HG02798 (cell line): ENCODE results near the gene DAZAP2.

Experiments
- ATAC-seq: cut with Tn5 transposase; IDR thresholded peaks from one replicate; pipeline ENCODE4 v1.9.1; 2021; ENCODE audit warnings: mild to moderate bottlenecking; ENCODE audit not compliant: unreplicated experiment, poor library complexity

The DAZAP2 gene, protein sequence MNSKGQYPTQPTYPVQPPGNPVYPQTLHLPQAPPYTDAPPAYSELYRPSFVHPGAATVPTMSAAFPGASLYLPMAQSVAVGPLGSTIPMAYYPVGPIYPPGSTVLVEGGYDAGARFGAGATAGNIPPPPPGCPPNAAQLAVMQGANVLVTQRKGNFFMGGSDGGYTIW

DNA sequence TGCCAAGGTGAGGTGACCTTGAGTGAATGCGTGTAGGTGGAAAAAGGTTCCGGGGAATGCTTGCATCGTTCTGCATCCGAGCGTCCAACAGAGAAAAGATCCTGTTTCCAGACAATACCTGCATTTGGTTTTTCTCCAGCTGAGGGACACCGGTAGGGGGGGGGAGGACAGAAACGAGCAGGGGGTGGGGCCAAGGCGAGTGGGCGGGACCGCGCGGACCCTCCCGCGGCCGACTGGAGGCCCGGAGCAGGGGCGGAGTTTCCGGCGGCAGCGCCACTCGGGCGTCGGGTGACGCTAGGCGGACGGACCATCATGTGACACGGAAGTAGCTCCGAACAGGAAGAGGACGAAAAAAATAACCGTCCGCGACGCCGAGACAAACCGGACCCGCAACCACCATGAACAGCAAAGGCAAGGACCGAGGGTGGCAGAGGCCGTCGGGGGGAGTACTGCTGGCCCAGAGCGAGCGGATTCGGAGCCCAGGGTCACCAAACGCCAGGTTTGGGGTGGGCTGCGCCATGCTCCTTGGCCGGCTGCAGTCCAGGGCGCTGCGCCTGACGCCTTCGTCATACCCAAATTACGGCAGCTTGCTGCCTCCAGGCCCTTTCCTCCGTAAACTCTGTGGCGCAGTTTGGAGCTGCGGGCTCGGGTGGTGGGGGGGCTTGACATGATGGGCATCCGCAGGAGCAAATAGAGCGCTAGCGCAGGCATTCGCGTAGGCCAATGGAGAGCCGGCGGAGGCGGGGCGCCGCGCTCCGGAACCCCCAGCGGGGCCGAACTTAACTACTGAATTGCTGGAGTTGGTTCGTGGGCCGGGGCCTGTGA, at the start of gene DAZAP2:
Gene DAZAP2 (plus strand): TSS at position 317 of the 825 bp plus-strand sequence. CDS start 82 bp downstream, at position 399.
- ATAC-seq: peak; percentile 94

DNA sequence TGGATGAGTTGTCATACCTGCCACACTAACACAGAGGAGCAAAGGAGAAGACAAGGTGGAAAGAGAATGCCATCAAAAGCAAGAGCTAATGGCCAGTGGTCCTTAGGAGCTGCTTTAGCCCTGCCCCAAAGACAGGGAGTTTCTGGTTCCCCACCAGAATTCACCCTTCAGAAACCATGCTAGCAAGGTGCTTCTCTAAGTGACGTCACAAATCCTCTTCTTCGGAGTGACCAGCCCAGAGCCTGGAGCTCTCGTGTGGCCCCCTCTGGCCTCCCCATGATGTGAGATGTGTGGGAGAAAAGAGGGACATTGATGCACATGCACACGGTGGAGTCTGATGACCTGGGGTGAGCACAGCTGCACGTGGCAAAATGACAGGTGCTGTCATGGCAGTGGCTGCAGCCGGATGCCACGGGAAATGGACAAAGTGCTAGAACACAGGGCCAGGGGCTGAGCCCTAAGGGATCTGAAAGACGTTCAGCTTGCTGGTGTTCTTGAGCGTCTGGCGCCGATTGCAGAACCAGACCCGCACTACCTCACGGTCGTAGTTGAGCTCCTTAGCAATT, 48.8 kb upstream of the DAZAP2 start:
- no peak for ATAC-seq

DNA sequence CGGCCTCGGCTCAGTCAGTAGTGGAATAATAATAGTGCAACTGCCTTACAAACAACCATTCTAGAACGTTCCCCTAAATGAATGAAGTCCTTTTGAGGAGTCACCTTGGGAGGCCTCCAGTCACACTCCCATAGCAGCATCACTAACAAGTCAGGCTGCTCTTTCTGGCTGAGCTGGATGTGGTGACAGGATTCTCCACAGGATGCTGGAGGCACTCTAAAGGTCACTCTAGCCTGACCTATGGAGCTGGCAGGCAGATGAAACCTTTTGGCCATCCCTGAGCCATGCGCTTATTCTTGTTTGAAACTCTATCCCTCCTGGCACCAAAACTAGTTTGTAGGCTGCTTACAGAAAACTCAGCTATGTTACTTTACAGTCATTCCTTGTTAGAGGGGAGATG, 47.8 kb upstream of the DAZAP2 start:
- ATAC-seq: no peak

DNA sequence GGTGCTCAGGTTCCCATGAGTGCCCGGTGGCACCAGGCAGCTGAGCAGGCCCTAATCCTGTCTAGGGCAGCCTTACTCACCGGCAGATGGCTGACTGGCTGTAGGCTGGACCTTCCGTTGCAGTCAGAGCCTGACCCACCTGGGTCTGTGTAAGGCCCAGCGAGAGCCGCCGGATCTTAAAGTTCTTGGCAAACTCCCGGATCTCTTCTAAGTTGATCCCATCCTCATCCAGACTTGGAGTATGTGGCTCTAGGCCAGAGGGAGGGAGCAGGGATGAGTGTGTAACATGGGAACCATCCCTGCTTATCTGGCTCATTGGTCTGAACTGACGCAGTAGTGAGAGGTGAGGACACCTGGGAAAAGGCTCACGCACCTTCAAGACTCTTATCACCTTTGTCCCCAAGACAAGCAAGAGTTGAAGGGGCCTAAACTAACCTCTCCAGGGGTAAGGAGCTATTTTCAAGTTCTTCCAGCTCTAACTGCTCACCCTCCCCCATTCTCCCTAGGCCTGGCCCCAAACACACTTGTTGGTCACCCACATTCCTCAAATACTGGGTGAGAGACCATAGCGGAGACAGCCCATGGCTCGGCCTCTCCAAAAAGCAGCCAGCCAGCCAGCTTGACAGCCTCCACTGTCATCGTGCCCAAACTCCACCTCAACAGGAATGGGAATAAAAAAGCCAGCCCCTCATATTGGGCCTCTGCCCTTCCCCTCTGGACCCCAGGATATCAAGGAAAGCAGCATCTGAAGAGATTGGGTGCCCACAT, 46.9 kb upstream of the DAZAP2 start:
- ATAC-seq: no peak

DNA sequence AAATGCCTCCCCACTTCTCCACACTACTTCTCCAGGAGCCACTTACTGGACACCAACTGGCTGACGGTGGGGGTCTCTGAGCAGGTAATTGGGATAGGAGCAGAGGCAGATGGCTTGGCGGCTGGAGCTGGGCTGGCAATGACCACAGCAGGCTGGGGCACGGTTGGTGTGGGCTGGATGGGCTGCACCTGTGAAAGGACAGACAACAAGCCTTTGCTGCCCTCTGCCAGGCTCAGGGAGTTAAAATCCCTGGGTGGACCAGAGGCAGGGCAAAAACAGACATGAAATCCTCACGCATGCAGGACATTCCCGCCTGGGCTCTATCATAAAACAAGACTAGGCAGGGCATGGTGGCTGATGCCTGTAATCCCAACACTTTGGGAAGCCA, 46.3 kb upstream of the DAZAP2 start:
- no peak for ATAC-seq

DNA sequence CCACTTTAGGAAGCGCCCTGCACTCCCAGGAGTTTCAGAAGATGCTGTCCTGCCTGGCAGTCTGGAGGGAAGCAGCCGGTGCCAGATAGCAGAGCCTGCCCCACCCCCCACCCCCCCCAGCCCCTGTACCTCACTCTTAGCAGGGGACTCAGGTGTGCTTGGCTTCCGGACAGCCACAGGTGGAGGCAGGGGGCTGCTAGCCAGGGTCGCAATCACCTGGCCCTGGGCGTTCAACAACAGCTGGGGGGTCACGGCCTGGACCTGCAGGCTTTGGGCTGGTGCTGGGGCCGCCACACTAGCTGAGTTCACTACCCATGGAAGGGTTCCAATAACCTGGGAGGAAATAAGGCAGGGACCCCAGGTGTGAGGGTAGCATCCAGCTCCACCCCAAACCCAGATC, 42.8 kb upstream of the DAZAP2 start:
- no peak for ATAC-seq

DNA sequence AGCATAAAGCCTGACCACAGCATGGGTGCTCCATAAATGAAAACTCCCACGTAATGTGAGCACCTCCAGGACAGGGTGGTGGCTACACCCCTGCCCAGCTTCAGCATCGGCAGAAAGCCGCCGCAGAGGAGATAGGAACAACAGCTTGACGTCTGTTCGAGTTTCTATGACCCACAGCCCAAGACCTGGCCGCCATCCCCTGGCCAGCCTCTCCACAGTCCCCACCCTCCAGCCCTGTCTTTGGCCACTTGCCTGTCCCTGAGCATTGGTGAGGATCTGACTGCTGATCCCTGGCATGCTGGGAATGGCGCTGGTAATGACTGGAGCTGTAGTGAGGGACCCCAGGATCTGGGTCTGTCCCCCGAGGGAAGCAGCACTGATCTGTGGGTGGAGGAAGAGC, 42.1 kb upstream of the DAZAP2 start:
- ATAC-seq: no peak

DNA sequence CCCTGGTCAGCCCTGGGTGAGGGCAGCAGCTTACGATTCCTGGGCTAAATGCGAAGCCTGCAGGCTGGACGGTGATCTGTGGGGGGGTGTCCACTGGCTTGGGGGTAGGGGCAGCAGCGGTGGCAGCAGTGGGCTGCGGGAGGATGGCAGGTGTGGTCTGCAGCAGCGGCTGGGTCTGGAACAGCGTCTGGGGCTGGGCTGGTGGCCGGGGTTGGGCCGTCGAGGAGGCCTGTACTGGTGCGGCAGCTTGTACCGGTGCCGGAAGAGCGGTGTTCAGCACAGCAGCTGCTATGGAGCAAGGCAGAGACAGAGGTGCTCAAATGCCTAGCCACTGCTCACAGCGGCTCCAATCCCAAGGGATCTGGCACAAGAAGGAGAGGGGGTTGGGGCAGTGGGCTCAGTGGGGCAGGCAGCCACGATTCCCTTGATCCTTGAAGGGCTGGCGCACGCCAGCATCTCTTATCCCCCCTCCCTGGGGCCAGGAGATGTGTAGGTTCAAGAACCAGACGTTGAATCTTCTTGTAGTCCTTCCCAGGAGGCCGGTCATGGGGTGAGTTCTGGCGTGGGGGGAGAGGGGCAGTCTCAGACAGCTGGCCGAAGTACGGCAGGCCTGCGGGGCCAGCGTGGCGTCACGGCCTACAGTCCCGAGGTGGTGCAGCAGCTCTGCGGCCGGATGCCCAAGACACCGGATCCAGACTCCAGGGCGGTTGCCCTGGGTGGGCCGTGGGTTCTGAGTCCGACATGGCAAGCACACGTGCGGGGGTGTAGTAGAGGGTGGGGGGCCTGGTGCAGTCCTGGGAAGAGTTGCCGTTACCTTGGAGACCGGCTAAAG, 40.7 kb upstream of the DAZAP2 start:
- no peak for ATAC-seq

DNA sequence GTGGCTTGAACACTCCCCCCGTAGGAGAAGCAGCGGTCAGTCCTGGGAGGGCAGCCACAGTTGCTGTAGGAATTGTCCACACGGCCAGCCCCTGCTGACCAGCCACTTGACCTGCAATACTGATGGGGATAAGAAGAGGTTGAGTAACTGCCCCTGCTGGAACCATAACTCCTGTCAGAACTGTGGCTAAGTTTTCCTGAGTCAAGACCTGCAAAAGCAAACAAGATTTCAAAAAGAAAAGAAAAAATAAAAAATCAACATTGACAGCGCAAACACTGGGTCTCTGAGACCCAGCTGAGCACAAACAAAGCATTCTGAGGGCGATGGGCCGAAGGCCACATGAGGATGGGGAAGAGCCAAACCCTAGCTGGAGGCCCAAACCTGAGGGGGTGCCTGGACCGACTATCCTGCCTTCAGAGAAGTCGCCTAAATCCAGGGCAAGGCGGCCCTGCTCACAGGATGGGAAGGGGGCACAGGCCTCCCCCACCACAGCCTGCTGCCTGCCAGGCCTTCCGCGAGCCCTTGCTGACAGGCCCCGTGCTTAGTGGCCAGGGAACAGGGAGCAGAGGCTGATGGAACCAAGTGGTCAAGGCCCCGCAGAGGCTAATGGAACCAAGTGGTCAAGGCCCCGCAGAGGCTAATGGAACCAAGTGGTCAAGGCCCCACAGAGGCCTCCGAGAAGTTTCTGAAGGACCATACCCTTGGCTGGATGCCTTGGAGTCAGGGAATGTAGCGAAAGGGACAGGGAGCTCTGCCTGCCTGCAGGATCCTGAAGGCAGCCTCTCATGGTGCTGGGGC, 39.9 kb upstream of the DAZAP2 start:
- ATAC-seq: no peak

DNA sequence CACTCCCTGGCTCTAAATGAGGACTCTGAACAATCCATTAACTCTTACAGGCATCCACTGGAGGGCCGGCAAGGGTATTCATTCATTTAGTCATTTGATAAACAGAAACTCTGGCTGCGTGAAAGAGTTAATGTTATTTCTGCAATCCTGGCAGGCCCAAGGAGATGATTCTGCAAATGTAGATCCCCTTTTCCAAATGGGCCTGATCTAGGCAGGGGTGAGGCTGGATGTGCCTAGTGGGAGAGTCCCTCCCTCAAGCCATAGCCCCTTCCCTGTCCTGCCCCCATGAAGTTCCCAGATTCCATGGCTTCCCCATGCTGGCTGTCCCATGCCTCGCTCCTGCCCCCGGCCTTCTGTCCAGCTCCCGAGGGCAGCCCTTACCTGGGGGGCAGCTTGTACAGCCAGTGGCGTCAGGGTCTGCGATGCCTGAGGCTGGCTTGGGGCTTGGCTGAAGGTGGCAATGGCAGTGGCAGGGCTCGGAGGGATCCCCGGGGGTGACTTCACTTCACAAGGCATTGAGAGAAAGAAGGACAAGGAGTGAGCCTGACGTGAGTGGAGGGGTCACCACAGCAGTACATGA, 39.2 kb upstream of the DAZAP2 start:
- no peak for ATAC-seq

DNA sequence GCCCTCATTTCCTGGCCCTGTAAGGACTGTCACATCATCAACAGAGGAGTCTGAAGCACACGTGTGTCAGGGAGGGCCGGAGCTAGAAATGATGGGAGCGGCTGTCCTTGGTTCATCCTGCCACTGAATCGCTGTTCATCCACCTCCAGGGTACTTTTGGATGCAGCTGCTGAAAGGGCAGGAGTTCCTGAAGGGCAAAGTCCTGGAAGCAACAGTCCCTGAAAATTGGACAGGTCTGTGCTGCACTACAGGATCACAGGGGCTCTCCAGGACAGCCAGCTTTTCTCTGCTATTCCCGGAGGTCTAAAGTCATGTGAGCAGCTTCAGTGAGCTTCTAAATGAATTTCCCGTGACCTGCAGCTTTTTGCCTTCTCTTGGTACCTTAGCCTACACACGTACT, 38.5 kb upstream of the DAZAP2 start:
- no peak for ATAC-seq

DNA sequence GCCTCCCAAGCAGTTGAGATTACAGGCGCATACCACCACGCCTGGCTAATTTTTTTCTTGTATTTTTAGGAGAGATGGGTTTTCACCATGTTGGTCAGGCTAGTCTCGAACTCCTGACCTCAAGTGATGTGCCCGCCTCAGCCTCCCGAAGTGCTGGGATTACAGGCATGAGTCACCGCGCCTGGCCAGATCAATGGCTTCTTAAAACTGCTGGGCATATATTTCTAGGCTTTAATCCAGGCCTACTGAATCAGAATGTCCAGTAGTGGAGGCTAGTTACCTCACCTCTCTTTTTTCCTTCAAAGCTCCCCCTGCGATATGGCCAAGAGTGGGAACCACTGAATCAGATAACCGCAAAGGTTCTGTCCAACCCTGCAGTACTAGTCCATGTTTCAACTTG, 37.8 kb upstream of the DAZAP2 start:
- ATAC-seq: no peak

DNA sequence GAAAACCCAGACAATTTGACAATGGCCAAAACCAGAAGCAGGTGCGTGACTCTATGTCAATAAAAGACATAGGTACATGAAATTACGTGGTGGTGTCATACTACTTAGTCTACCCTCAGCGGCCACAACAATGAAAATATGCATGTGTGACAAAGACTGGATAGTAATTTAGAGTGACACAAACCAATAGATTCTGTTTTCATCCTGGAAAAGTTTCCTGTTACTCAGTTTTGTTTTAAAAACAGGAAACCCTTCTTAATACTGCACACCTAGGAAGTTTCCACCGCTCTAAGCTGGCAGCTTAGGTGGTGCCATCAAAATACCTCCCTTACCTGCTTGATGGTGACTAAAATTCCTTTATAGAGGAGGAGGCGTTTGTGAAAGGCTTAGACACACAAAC, 35.9 kb upstream of the DAZAP2 start:
- no peak for ATAC-seq

DNA sequence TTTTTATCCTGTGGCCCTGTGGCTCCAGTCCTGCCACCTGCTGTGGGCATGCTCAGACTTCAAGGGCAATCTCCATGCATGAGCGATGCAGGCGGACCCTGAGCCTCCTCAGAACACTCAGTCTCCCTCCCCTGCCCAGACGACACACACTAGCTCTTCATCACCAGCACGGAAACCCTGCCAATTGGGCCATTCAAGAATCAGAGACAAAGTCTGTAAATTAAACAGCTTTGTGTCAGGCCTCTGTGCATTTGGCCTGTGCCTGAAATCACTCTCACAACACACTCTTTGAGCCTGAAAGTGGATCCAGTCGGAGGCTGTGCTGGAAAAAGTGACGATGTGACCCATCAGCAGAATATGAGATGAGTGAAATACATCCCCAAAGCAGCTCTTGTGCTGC, 33.3 kb upstream of the DAZAP2 start:
- ATAC-seq: no peak

DNA sequence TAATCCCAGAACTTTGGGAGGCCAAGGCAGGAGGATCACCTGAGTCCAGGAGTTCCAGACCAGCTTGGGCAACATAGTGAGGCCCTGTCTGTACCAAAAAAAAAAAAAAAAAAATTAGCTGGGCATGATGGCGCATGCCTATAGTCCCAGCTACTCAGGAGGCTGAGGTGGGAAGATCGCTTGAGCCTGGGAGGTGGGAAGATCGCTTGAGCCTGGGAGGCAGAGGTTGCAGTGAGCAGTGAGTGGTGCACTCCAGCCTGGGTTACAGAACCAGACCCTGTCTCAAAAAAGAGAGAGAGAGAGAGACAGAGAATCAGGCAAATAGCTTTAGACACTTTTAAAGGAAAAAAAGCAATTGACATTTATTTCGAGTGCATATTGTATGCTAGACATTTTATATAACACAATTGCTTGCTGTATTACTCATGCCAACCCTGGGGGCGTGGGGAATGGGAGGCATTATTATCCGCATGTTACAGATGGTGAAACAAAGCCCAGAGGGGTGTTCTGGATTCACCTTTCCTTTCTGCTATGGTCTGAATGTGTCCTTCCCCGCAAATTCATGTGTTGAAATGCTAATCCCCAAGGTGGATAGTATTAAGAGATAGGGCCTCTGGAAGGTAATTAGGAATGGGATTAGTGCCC, 30.5 kb upstream of the DAZAP2 start:
- ATAC-seq: no peak

DNA sequence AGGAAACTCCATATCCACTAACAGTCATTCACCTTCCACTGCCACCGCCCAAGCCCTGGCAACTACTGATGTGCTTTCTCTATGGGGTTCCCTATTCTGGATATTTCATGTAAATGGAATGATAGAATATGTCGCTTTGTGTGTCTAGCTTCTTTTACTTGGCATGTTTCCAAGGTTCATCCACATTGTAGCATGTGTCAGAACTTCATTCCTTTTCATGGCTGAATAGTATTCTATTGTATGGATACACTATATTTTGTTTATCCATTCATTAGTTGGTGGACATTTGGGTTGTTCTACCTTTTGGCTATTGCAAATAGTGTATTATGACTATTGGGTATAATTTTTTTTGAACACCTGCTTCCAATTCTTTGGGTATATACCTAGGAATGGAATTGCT, 29.4 kb upstream of the DAZAP2 start:
- no peak for ATAC-seq

DNA sequence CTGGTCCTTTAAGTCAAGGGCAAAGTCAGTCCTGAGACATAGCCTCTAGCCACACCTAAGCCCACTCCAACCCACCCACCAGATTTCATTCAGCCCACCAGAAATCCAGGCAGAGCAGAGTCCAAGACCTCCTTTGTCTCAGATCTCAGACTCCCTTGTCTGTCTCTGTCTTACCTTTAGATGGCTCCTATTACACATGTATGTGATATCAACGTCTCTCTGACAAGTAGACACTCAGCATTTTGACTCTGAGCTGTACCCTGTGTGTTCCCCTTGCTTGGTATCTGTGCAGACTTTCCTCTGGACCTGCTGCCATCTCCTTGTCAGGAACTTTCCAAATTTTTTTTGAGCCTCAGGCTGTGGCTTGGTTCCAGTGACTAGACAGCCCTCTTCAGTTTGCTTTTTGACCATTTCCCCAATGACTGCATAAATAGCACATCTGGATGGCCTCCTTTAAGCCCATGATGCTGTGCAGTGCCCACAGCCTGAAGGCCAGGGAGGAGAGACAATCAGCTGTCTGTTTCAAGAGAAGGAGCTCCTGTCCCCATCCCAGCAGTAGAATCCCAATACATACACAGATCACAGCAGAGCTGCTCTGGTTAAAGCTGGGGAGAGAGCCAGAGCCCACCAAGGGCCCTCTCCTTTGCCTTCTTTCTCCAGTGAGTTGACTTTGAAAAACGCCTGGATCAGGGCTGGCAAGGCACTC, 27.8 kb upstream of the DAZAP2 start:
- ATAC-seq: no peak

DNA sequence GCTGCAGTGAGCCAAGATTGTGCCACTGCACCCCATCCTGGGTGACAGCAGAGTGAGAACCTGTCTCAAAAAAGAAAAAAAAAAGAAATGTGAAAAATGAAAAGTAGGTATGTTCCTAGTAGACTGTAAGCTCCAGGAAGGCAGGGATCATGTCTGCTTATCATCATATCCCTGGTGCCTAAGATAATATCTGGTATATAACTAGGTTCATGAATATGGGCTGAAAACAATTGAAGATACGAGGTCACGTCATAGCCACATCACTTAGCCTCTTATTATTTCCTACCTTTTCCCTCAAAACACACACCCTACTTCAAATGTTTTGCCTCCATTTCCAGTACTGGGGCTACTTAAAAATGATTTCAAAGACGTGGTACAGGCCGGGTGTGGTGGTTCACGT, 23.7 kb upstream of the DAZAP2 start:
- no peak for ATAC-seq
